COLO668 (cell line): ENCODE data around the gene JAK1.
A peak's percentile ranks its signal among the peaks of the same experiment; 100 is the strongest.
"Not testable (repeated sequence)": the region's sequence is repeated elsewhere in the genome, so short reads cannot be mapped to it uniquely, and the experiment has no call there.

Experiments
- DNase-seq: peaks from one replicate; lab custom pipeline; 2025; ENCODE audit not compliant: unreplicated experiment; lab: John Stamatoyannopoulos, UW

Gene JAK1

DNA sequence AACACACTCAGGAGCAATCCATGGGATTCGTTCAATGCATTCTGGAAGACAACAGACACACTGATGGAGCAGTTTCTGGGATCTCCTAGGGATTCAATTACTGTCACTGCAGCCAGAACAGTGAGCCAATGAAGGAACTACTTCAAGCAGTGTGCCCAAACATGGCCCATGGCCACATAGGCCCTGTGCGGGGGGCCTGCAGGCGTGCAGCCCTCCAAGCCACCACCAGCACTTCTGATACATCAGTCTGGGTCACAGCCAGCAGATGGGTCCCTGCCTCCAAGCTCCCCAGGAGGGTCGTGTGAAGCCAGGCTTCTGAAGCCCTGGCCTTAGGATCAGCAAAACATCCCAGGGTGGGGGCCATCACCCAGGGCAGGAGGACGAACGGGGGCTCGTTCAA, 122.2 kb downstream of the JAK1 start:
- no peak for DNase-seq

DNA sequence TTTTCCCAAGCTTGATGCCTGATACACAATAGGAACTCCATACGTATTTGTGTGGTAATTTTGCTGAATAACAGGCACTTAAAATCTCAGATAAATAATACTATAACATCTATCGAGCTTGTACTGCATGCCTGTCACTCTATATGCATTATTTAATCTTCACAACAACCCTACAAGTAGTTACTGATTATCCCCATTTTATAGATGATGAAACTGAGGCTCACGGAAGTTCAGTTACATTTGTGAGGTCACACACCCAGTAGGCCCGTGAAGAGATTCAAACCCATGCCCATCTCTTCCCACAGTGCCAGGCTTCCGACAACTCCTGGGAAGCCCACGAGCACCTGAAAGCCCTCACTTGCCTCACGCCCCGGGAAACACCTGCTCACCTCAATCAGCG, 122.7 kb downstream of the JAK1 start:
- DNase-seq: no peak

DNA sequence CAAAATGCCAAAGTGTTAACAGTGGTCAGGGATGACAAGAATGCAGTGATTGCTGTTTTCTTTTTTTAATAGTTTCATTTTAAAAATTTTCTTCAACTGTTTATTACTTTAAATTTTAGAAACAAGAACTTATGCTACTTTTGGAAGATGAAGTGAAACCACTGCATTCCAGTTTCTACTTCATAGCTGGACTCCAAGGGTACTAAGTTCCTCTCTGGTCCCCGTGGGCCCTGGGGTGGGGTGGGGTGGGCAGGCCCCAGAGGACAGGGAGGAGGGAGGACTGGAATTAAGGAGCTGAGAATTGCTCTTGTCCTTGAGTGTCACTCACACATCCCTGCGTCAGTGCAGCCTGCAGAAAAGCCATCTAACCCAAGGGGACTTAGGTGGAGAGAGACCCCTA, 124.1 kb downstream of the JAK1 start:
- DNase-seq: no peak

DNA sequence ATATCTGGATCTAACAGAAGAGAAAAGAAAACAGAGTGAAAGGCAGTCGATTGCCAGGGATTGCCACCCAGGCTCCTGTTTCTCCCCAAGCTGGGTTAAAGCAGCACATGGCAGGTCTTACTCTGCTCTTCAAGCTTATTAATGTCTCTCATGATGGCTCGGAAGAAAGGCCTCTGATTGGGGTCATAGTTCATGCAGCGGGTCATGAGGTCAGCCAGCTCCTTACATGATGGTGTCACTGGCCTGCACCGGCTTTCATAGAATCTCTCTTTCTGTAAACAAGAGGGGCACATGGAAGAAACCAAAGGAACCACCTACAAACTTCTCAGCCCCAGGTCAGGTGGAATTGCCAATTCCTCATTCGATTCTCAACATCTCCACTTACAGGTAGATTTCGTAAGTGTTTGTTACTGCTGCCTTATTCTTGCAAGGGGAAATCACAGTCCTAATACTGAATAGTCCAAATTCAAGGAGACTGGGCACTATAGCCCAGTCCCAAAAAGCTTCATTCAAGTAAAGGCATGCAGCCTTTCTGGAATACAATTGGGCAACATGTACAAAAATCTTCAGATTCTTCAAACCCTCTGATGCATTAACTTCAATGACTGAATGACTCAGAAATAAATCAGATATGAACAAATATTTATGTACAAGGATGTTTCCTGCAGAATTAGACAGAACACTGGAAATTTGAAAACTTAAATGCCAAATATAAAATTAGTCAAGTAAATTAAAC, 124.9 kb downstream of the JAK1 start:
- no peak for DNase-seq

DNA sequence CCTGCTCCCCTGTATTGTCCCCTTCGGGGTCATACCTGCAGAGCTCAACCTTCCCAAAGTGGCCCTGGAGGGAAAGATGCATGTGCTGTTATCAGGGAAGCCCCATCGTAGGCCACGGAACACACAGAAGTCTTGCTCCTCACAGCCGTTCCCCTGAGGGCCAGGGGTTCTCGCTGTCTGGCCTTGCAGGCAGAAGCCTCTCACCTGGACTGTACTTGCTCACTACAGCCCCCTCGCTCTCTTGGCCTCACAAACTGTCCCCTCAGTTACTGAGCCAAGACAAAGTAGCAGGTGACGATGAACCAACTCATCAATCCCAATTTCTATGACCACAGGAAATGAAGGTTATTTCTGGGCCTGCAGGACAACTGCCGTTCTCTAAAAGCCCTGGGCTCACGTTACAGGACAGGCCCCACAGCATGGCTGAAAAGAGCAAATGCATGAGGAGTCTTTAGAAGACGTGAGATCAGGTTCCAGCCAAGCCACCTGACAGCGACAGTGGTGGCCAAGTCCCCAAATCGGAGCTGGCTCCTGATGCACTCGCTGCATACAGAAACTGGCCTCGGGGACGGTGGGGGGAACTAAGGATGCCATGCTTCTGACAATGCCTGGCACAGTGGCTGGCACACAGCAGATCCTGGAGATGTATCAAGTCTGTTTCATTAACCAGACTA, 126.5 kb downstream of the JAK1 start:
- DNase-seq: no peak

DNA sequence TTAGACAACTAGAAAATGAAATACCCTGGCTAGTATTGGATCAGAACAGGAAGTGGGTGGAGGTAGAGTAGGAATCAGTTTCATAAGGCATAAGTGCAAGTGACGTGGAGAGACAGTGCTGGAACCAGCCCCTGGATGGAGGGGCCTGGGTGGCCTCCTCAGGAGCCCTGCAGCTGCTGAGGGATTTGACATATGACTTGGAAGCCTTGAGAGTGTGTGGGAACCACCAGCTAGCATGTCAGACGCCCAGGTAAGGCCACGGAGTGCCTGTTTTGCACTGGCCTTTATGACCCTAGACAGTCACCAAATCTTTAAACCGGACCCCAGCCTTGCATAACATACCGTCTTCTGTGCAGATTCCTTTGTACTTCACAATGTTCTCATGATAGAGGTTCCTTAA, 127.1 kb downstream of the JAK1 start:
- DNase-seq: no peak

DNA sequence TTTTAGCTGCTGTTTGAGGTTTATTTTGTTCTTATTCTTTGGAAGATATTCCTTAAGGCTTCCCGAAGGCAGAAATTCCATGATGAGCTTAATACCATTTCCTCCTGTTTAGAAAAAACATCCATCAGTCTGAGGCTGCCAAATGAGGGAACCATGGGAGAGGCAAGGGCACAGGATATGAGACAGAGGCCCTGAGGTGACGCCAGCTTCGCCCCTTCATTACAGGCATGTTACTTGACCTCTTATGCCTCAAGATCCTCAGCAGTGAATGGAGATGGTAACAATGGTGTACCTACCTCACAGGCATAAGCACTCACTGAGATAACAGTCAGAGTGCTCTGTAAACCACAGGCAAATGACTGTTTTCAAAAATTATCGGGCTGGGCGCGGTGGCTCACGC, 127.9 kb downstream of the JAK1 start:
- DNase-seq: no peak

DNA sequence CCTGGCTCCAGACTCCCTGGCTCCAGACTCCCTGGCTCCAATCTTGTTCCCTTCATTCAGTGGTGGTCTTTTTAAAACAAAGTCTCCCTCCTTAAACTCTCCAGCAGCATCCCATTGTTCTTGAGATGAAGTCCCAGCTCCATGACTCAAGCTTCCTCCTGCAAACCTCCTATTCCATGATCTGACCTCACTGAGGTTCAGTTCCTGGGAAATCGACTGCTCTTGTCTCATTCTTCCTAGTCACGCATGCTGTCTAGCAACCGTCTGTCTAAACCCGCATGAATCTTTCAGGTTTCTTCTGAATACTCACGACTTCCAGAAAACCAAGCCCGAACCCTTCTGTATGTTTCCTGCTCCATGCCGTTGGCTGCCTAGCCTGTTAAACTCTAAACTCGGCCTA, 129.5 kb downstream of the JAK1 start:
- no peak for DNase-seq

DNA sequence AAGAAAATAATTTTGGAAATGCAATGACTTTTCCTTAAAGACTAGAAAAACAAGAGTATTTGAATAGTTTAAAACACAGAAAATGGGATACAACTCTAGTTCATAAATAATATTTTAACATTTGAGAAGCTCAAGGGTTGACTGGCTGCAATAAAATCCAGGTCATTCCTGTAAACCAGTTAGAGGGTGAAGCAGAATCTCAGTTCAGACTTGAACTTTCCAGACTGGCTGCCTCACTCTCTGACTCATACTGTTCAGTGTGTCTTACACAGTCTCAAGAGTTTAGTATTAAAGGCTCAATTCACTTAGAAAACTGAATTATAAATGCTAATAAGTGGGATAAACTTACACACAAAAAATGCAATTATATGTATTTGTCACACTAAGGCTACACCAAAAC, 131.6 kb downstream of the JAK1 start:
- no peak for DNase-seq

DNA sequence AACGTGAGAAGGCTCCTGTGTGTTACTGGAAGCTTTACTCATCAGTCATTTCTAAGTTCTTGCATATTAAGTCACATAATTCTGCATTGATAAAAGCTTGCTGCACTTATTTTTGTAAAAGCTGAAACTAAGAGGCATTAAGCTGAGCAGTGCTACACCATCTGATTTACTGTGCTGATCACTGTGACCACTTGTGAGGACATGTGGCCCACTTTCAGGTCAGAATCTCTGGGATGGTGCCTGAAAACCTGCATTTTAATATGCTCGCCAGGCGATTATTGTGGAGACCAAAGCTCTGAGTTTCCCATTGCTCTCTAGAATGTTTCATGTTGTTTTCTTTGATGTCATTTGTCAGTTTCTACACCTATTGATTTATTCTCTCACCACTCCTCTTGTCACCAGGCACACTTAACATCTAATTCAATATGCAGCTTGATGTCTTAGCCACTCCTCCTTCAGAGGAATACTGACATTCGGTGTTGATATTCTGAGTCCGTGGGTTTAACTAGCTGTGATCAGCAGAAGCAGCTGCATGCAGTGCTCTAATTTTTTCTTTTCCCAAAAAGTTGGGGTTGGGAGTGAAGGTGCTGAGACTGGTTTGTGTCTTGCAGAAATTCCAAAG, 136.2 kb downstream of the JAK1 start:
- DNase-seq: no peak

DNA sequence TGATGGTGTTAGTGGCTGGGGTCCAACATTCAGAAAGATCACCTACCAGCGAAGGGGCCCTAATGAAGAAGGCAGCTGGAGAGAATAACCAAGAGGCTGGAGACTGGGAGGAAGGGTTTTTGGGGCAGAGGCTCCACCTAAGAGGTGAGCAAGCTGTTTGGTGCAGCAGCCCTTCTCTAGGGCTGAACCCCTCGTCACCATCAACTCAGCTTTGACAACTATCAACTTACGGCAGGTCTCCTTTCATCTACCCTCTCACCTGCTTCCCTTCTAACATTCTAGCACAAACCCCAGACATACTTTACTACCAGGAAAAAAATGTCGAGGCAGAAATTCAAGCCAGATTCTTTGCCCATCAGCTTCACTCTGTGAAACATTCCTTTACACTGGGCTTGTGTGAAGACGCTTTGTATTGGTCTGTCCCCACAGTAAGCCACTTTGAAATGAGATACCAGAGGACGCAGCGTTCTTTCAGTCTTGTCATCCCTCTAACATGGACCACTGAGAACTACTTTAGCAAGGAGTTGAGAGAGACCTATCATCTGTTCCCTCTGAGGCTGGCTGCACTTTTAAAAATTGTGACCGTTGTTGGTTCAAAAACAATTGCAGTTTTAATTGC, 136.8 kb downstream of the JAK1 start:
- DNase-seq: no peak

DNA sequence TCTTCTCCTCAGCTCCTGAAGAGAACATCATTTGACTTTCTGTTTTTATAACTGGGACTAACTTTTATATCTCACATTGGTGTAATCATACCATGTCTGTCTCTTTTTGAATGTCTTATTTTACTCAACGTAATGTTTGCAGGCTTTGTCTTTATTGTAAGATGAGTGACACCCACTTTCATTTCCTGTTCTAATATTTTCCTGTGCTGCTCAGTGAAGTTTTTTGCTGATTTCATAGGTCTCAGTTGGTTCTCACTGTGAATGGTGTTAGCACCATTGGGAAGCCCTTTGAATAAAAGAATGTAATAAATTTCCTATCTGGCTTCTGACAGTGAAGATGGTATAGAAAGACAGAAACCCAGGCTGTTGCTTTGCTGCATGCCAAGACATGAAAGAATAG, 137.5 kb downstream of the JAK1 start:
- no peak for DNase-seq

DNA sequence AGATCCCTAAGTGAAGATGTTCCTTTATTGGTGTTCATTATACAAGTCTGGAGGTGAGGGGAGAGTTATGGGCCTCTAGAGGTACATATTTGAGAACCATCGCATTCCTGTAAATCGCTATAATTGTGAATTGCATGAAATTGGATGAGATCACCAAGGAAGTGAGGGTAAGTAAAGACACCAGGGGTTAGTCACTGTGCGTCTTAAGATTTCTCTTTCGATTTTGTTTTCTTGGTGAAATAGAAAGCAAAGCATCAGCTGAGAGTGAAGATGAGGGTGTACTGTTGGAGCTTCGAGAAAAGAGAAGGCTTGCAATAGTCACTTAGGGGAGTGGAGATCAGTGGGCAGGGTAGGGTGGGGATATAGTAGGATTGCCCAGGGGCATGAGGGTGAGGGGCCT, 139.4 kb downstream of the JAK1 start:
- DNase-seq: no peak

DNA sequence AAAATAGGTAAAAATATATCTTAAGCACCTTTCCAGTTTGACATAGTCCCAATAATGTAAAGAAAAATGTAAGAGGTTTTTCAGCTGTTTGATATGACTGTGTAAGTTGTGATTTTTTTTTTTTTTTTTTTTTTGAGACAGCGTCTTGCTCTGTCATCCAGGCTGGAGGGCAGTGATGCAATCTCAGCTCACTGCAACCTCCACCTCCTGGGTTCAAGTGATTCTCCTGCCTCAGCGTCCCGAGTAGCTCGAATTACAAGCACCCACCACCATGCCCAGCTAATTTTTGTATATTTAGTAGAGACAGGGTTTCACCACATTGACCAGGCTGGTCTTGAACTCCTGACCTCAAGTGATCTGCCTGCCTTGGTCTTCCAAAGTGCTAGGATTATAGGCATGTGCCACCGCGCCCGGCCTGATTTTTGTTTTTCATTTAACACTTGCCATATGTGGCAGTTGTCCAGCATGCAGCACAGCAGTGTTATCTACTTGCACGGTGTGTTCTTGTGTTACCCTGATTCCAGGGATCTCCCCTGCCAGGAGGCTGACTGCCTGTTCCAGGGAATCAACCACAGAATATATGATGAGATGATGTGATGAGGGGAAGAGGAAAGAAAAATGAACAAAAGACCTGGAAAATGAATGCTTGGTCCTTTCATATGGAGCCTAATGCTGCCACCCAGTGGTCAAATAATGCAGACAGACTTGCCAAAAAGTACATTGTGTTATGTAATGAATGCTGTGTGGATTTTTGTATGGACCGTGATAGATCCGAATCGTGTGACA, 142.5 kb downstream of the JAK1 start:
- DNase-seq: peak; percentile 83

DNA sequence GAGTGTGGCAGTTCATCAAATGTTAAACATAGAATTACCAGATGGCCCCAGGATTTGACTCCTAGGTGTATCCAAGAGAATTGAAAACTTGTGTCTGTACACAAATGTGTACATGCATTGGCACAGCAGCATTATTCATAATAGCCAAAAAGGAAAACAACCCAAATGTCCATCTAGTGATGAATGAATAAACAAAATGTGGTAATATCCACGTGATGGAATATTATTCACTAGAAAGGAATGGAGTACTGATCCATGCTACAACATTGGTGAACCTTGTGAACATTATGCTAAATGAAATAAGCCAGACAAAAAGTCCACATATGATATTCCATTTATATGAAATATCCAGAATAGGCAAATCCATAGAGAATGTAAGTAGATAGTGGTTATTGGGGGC, 143.7 kb downstream of the JAK1 start:
- no peak for DNase-seq

DNA sequence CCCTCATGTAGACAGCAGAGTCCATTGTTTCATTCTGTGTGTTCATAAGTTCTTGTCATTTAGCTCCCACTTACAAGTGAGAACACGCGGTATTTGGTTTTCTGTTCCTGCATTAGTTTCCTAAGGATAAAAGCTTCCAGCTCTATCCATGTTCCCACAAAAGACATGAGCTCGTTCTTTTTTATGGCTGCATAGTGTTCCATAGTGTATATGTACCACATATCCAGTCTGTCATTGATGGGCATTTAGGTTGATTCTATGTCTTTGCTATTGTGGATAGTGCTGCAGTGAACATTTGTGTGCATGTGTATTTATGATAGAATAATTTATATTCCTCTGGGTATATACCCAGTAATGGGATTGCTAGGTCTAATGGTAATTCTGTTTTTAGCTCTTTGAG, 145.8 kb downstream of the JAK1 start:
- not testable (repeated sequence) for DNase-seq

DNA sequence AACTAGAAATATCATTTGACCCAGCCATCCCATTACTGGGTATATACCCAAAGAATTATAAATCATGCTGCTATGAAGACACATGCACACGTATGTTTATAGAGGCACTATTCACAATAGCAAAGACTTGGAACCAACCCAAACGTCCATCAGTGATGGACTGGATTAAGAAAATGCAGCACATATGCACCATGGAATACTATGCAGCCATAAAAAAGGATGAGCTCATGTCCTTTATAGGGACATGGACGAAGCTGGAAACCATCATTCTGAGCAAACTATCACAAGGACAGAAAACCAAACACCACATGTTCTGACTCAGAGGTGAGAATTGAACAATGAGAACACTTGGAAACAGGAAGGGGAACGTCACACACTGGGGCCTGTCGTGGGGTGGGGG, 149.0 kb downstream of the JAK1 start:
- not testable (repeated sequence) for DNase-seq

DNA sequence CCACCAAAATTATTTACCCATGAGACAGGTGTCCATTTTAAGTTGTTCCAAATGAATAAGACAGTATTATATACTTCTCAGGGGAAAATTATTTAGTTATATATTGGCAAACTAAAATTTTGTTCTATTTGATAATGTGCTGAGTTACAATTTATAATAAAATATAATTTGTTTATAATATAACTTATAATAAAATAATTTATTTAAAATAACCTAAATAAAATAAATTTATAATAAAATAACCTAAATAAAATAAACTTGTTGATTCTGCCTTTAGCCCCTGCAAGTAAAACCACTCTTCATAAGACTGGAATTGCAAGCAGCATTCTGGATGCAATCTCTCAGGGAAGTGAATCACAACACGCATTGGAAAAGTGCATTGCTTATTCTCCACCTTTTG, 151.9 kb downstream of the JAK1 start:
- DNase-seq: no peak

DNA sequence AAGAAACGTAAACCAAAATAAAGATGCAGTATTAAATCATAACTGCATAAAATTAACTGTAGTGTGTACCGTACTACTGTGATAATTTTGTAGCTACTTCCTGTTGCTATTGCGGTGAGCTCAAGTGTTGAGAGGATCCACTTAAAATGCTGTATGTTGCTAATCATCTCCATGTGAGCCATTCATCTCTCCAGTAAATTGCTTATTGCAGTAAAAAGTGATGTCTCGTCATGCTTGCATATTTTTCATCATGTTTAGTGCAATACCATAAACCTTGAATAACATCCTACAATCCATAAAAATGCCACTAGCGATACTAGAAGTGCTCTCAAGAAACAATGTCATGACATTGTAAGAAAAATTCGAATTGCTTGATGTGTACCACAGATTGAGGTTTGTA, 155.2 kb downstream of the JAK1 start:
- no peak for DNase-seq

DNA sequence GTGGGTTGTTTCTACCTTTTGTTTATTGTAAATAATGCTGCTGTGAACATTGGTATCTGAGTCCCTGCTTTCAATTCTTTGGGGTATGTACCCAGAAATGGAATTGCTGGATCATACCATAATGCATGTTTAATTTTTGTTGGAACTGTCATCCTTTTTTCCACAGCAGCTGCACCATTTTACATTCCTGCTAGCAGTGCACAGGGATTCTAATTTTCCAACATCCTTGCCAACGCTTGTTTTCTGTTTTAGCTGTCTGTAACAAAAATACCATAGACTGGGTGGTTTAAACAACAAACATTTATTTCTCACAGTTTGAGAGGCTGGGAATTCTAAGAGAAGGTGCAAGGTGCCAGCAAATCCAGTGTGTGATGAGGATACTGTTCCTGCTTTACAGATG, 156.3 kb downstream of the JAK1 start:
- DNase-seq: no peak

DNA sequence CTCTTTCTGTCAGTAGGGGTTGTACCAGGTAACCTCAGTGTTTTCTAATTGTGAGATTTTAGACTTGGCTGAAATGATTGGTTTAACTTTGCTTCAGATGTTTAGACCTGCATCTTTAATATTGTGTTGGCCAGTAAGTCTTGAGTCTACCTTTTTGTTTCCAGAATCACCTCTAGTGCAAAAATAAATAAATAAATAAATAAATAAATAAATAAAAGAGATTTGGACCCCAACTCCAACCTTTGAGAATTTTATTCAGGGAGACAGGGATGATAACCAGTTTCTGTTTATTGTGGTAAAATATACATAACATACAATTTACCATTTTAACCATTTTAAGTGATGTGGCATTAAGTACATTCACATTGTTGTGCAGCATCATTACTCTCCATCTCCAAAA, 157.0 kb downstream of the JAK1 start:
- no peak for DNase-seq
